Activated B cell treated with CpG ODN at 0.5 μM for 24 hours (primary cell): Measurements from ENCODE around the gene MDN1. TPM values are rescaled to one million over a fixed set of nuclear protein-coding genes. Genes with fewer than 3 reads are reported as not detected.
A peak's percentile ranks its signal among the peaks of the same experiment; 100 is the strongest.

Experiments used
- ATAC-seq: fragments of 200-7000 bp; cut with Tn5 transposase; one replicate; pipeline ENCODE4 v1.10.0; 2021; ENCODE audit warnings: low read depth, mild to moderate bottlenecking, moderate library complexity
- CTCF ChIA-PET: fragments of 350-600 bp; sonication (Branson Sonifier 250); formaldehyde crosslinking; loops from one replicate; lab custom pipeline; 2021; ENCODE audit warnings: antibody characterized with exemption; lab: Charles Lee
- POLR2A ChIA-PET: fragments of 350-600 bp; sonication (Branson Sonifier 250); formaldehyde crosslinking; loops from one replicate; lab custom pipeline; 2021; ENCODE audit warnings: antibody characterized with exemption; lab: Charles Lee
- DNase-seq: peaks from one replicate; pipeline ENCODE4 v3.0.0; 2022
- H3K27ac Mint-ChIP-seq: one replicate; pipeline ENCODE4 v1.8.0; 2020; ENCODE audit warnings: mixed read lengths
- H3K27me3 Mint-ChIP-seq: one replicate; pipeline ENCODE4 v1.8.0; 2021; ENCODE audit warnings: mixed read lengths
- H3K36me3 Mint-ChIP-seq: one replicate; pipeline ENCODE4 v1.8.0; 2021; ENCODE audit warnings: low read depth, mixed read lengths
- H3K4me1 Mint-ChIP-seq: one replicate; pipeline ENCODE4 v1.8.0; 2021; ENCODE audit warnings: mixed read lengths
- H3K4me3 Mint-ChIP-seq: one replicate; pipeline ENCODE4 v1.8.0; 2020; ENCODE audit warnings: mild to moderate bottlenecking, mixed read lengths
- H3K9me3 Mint-ChIP-seq: one replicate; pipeline ENCODE4 v1.8.0; 2020; ENCODE audit warnings: mixed read lengths
- intact Hi-C: fragments of 100-400 bp; cut with micrococcal nuclease; formaldehyde crosslinking; loops from one replicate; pipeline ENCODE4 v1.15.1; 2024
- total RNA-seq: library from RNA; stranded (reverse); gene quantifications from 2 replicates; pipeline ENCODE4 v1.2.3, GENCODE V29; 2022
- TF ChIP-seq, protein P1 (sequence below): fragments of 200-600 bp; IDR thresholded peaks from one replicate; pipeline ENCODE4 v1.8.0; 2022; ENCODE audit warnings: antibody characterized with exemption, mild to moderate bottlenecking

MDN1 gene
- total RNA-seq, 1 donor from 2014 or later: 65.4 TPM

DNA sequence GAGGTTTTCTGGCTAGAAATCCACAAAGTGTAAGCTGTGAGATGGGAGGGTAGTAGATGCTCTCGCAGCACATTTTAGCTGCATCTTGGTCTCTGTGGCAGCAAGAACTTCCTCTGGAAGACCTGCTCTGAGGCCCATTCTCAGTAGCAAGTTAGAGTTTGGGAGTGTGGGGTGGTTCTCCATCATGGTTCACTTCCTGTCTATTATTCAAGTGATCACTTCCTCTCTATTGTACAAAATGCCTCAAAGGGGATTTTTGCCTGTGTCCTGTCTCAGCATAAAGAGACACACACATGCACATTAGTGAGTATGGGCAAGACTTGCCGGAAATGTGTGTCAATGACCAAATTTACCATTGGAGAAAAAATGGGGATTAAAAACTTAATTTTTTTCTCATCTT is 223.5 kb downstream of the MDN1 start:
- Mint-ChIP-seq H3K27ac (peak overlapping the region; percentile 88), H3K9me3 (peaks cover 5% of the 10 kb centered on the region), H3K27me3 (no peaks in the 10 kb centered on the region), H3K4me1 (peaks cover 30% of the 10 kb centered on the region), H3K4me3 (peak overlapping the region; percentile 6), H3K36me3 (no peaks in the 10 kb centered on the region)
- ChIA-PET CTCF (no interaction called here), POLR2A (no interaction called here)
- intact Hi-C loops: loop anchor here (1.0 to 2.0 kb wide), 3 partner anchors 43 to 516 kb away; partner anchors contain the start of genes LYRM2 and PNRC1
- DNase-seq: no peak
- peak; percentile 98 for ATAC-seq
- TF ChIP-seq, protein P1, sequence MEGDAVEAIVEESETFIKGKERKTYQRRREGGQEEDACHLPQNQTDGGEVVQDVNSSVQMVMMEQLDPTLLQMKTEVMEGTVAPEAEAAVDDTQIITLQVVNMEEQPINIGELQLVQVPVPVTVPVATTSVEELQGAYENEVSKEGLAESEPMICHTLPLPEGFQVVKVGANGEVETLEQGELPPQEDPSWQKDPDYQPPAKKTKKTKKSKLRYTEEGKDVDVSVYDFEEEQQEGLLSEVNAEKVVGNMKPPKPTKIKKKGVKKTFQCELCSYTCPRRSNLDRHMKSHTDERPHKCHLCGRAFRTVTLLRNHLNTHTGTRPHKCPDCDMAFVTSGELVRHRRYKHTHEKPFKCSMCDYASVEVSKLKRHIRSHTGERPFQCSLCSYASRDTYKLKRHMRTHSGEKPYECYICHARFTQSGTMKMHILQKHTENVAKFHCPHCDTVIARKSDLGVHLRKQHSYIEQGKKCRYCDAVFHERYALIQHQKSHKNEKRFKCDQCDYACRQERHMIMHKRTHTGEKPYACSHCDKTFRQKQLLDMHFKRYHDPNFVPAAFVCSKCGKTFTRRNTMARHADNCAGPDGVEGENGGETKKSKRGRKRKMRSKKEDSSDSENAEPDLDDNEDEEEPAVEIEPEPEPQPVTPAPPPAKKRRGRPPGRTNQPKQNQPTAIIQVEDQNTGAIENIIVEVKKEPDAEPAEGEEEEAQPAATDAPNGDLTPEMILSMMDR: no peak

Other genes with a start within 250 kb of the MDN1 start
- gene LYRM2, start 181.0 kb downstream of the MDN1 start, total RNA-seq: 41.9 and 44.9 TPM in 2 replicates
- gene CASP8AP2, start 10.1 kb upstream of the MDN1 start, total RNA-seq: 17.1 and 17.8 TPM in 2 replicates
- gene GJA10, start 74.7 kb upstream of the MDN1 start, total RNA-seq: not detected in 2 replicates